ENCODE data around the gene HACL1.

The HACL1 gene

GRCh38 chr3:15513116-15513515 is 88.3 kb downstream of the HACL1 start:
- Histone ChIP-seq H3K27me3 (no peaks in the 10 kb centered on the region), H3K4me3 (ENCODE audit: low read depth in 1 of 2, low read length in 1 of 2) (no peak overlapping the region), H3K36me3 (no peaks in the 10 kb centered on the region), H3K9me3 (no peaks in the 10 kb centered on the region), H3K27ac (no peak overlapping the region), H3K4me1 (ENCODE audit: control insufficient read depth in 1 of 2, insufficient read depth in 1 of 2, low read depth in 1 of 2, low read length in 1 of 2) (peaks cover 0 to 7% of the 10 kb centered on the region in 2 experiments)
- no peak for TF ChIP-seq CTCF (IDR thresholded peaks at IDR 0.05)

DNA sequence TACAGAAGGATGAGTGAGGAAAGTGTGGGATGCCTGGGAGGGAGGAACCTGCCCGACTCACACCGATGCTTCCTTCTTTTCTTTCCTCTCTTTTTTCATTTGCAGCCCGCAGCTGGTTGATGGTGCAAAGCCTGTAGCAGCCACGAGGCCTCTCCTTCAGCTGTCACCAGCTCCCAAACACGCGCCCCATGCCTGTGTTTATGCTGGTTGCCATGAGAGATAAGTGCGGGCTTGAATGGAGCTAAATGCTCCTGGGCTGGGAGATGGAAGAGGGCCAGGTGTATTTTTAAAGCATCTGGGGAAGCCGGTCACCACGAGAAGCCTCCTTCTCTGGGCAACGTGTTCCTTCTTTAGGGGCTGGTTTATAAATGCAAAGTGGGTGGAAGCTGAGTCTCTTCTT is 89.2 kb downstream of the HACL1 start:
- Histone ChIP-seq H3K27ac (no peak overlapping the region), H3K27me3 (no peaks in the 10 kb centered on the region), H3K4me1 (ENCODE audit: control insufficient read depth in 1 of 2, insufficient read depth in 1 of 2, low read depth in 1 of 2, low read length in 1 of 2) (peaks cover 0 to 2% of the 10 kb centered on the region in 2 experiments), H3K9me3 (no peaks in the 10 kb centered on the region), H3K36me3 (no peaks in the 10 kb centered on the region), H3K4me3 (ENCODE audit: low read depth in 1 of 2, low read length in 1 of 2) (no peak overlapping the region)
- no peak for TF ChIP-seq CTCF (IDR thresholded peaks at IDR 0.05)

GRCh38 chr3:15511156-15511555 is 90.2 kb downstream of the HACL1 start:
- Histone ChIP-seq H3K4me3 (ENCODE audit: low read depth in 1 of 2, low read length in 1 of 2) (no peak overlapping the region), H3K4me1 (ENCODE audit: control insufficient read depth in 1 of 2, insufficient read depth in 1 of 2, low read depth in 1 of 2, low read length in 1 of 2) (no peaks in the 10 kb centered on the region), H3K27me3 (no peaks in the 10 kb centered on the region), H3K27ac (no peak overlapping the region), H3K9me3 (no peaks in the 10 kb centered on the region), H3K36me3 (no peaks in the 10 kb centered on the region)
- no peak for TF ChIP-seq CTCF (IDR thresholded peaks at IDR 0.05)
